ENCODE measurements around the gene NYAP1. TPM values are rescaled to one million over a fixed set of nuclear protein-coding genes. Genes with fewer than 3 reads are reported as not detected.

Gene NYAP1
- total RNA-seq, 1 donor, result under 0.01 TPM

- no peak for TF ChIP-seq CTCF (IDR thresholded peaks at IDR 0.05; ENCODE audit: extremely low read depth, low read depth, low read length)
- Histone ChIP-seq H3K27ac (ENCODE audit: low read depth, low read length) (no peak overlapping the region), H3K4me3 (ENCODE audit: insufficient read depth, low read length) (no peak overlapping the region), H3K4me1 (ENCODE audit: insufficient read depth, low read length) (no peaks in the 10 kb centered on the region), H3K4me2 (ENCODE audit: insufficient read depth, low read length) (no peak overlapping the region), H3K27me3 (ENCODE audit: insufficient read depth, low read length) (no peaks in the 10 kb centered on the region), H4K20me1 (ENCODE audit: insufficient read depth, low read length) (no peaks in the 10 kb centered on the region), H3K9me3 (ENCODE audit: low read depth, low read length) (no peaks in the 10 kb centered on the region), H3K36me3 (ENCODE audit: insufficient read depth, low read length) (no peaks in the 10 kb centered on the region), H3K79me2 (ENCODE audit: insufficient read depth, low read length) (no peaks in the 10 kb centered on the region), H2AFZ (ENCODE audit: low read length) (no peak overlapping the region)
- peak; percentile 73 for DNase-seq (ENCODE audit: insufficient read length, low spot score, missing footprints)
Observed at GRCh38 chr7:100488333-100489095, 4.8 kb downstream of the NYAP1 start.

- Histone ChIP-seq H3K27me3 (ENCODE audit: insufficient read depth, low read length) (no peaks in the 10 kb centered on the region), H3K4me1 (ENCODE audit: insufficient read depth, low read length) (no peaks in the 10 kb centered on the region), H3K4me2 (ENCODE audit: insufficient read depth, low read length) (no peak overlapping the region), H3K27ac (ENCODE audit: low read depth, low read length) (no peak overlapping the region), H3K9me3 (ENCODE audit: low read depth, low read length) (no peaks in the 10 kb centered on the region), H3K79me2 (ENCODE audit: insufficient read depth, low read length) (no peaks in the 10 kb centered on the region), H3K36me3 (ENCODE audit: insufficient read depth, low read length) (no peaks in the 10 kb centered on the region), H4K20me1 (ENCODE audit: insufficient read depth, low read length) (no peaks in the 10 kb centered on the region), H3K4me3 (ENCODE audit: insufficient read depth, low read length) (no peak overlapping the region), H2AFZ (ENCODE audit: low read length) (no peak overlapping the region)
- TF ChIP-seq CTCF (IDR thresholded peaks at IDR 0.05; ENCODE audit: extremely low read depth, low read depth, low read length), result no peak
- peak; percentile 54 for DNase-seq (ENCODE audit: insufficient read length, low spot score, missing footprints)
Observed at GRCh38 chr7:100489121-100489520, 5.4 kb downstream of the NYAP1 start.

- no peak overlapping the region for H3K27ac ChIP-seq (ENCODE audit: low read depth, low read length)
- H3K4me2 ChIP-seq (ENCODE audit: insufficient read depth, low read length), result no peak overlapping the region
- no peaks in the 10 kb centered on the region for H3K9me3 ChIP-seq (ENCODE audit: low read depth, low read length)
- peak; percentile 98 for DNase-seq (ENCODE audit: insufficient read length, low spot score, missing footprints)
- no peaks in the 10 kb centered on the region for H3K36me3 ChIP-seq (ENCODE audit: insufficient read depth, low read length)
- H3K4me3 ChIP-seq (ENCODE audit: insufficient read depth, low read length), result no peak overlapping the region
- H3K27me3 ChIP-seq (ENCODE audit: insufficient read depth, low read length), result no peaks in the 10 kb centered on the region
- H3K4me1 ChIP-seq (ENCODE audit: insufficient read depth, low read length), result no peaks in the 10 kb centered on the region
- no peaks in the 10 kb centered on the region for H4K20me1 ChIP-seq (ENCODE audit: insufficient read depth, low read length)
- no peak overlapping the region for H2AFZ ChIP-seq (ENCODE audit: low read length)
- H3K79me2 ChIP-seq (ENCODE audit: insufficient read depth, low read length), result no peaks in the 10 kb centered on the region
- TF ChIP-seq CTCF (IDR thresholded peaks at IDR 0.05; ENCODE audit: extremely low read depth, low read depth, low read length), result no peak
Observed at GRCh38 chr7:100489824-100490223, 6.1 kb downstream of the NYAP1 start.

- H3K4me3 ChIP-seq (ENCODE audit: insufficient read depth, low read length), result no peak overlapping the region
- H3K36me3 ChIP-seq (ENCODE audit: insufficient read depth, low read length), result no peaks in the 10 kb centered on the region
- H4K20me1 ChIP-seq (ENCODE audit: insufficient read depth, low read length), result no peaks in the 10 kb centered on the region
- no peaks in the 10 kb centered on the region for H3K9me3 ChIP-seq (ENCODE audit: low read depth, low read length)
- H3K27me3 ChIP-seq (ENCODE audit: insufficient read depth, low read length), result no peaks in the 10 kb centered on the region
- H3K4me1 ChIP-seq (ENCODE audit: insufficient read depth, low read length), result no peaks in the 10 kb centered on the region
- H3K4me2 ChIP-seq (ENCODE audit: insufficient read depth, low read length), result no peak overlapping the region
- no peak overlapping the region for H3K27ac ChIP-seq (ENCODE audit: low read depth, low read length)
- peak; percentile 84 for DNase-seq (ENCODE audit: insufficient read length, low spot score, missing footprints)
- TF ChIP-seq CTCF (IDR thresholded peaks at IDR 0.05; ENCODE audit: extremely low read depth, low read depth, low read length), result no peak
- H3K79me2 ChIP-seq (ENCODE audit: insufficient read depth, low read length), result no peaks in the 10 kb centered on the region
- H2AFZ ChIP-seq (ENCODE audit: low read length), result no peak overlapping the region
Observed at GRCh38 chr7:100490483-100491191, 6.9 kb downstream of the NYAP1 start.
